ENCODE results near the gene LHFPL2. TPM values are rescaled to one million over a fixed set of nuclear protein-coding genes. Genes with fewer than 3 reads are reported as not detected.

Gene LHFPL2
- total and polyA plus RNA-seq, 2 donors (not counting 1 experiment from before 2014, with no cell fraction given): 3.8 to 35.5 TPM

GRCh38 chr5:78610163-78610583 is 38.4 kb downstream of the LHFPL2 start:
- Mint-ChIP-seq H3K4me1 (no peaks in the 10 kb centered on the region), H3K4me3 (no peak overlapping the region), H3K27me3 (no peaks in the 10 kb centered on the region), H3K27ac (no peak overlapping the region), H3K9me3 (ENCODE audit: insufficient read depth) (no peaks in the 10 kb centered on the region)
- Histone ChIP-seq H3K36me3 (replicated peaks in 1 of 2; ENCODE audit: control extremely low read depth in 1 of 2, control insufficient read depth in 1 of 2, extremely low read depth in 1 of 2, insufficient read depth in 2 of 2, low read length in 1 of 2) (peaks cover 0 to 4% of the 10 kb centered on the region in 2 experiments), H3K27me3 (replicated peaks in 1 of 4; ENCODE audit: control extremely low read depth in 1 of 4, control insufficient read depth in 3 of 4, insufficient read depth in 4 of 4, low read length in 3 of 4) (no peaks in the 10 kb centered on the region), H2AFZ (ENCODE audit: insufficient read depth, low read depth, low read length, poor library complexity, severe bottlenecking) (no peak overlapping the region), H3K79me2 (ENCODE audit: control insufficient read depth, insufficient read depth, low read length) (no peaks in the 10 kb centered on the region), H3K9ac (ENCODE audit: low read length) (no peak overlapping the region), H3K27ac (ENCODE audit: low read length in 2 of 2) (no peak overlapping the region), H3K4me3 (ENCODE audit: control extremely low read depth in 1 of 5, extremely low read depth in 1 of 5, insufficient read depth in 1 of 5, low read depth in 2 of 5, low read length in 4 of 5) (no peak overlapping the region), H3K4me2 (replicated peaks; ENCODE audit: low read depth, low read length, poor library complexity, severe bottlenecking) (no peak overlapping the region), H3K9me3 (ENCODE audit: control extremely low read depth in 1 of 3, control insufficient read depth in 2 of 3, insufficient read depth in 1 of 3, low read length in 2 of 3) (no peaks in the 10 kb centered on the region), H4K20me1 (ENCODE audit: control insufficient read depth, insufficient read depth, low read length, poor library complexity, severe bottlenecking) (no peaks in the 10 kb centered on the region), H3K4me1 (ENCODE audit: control insufficient read depth in 2 of 2, insufficient read depth in 2 of 2, low read length in 2 of 2) (no peaks in the 10 kb centered on the region)
- POLR2A ChIA-PET: no interaction called here
- intact Hi-C loops (cut with micrococcal nuclease): no loop called here
- CTCF ChIA-PET: interaction anchor here (0.9 kb wide), 1 partner anchor 523 kb away, joined by 3 read pairs; no protein-coding TSS in a partner anchor
- DNase-seq: no peak
- WGBS (ENCODE audit: insufficient coverage): 92% methylated on average over 5 of the region's 7 CpGs
- no peak for TF ChIP-seq EZH2 (IDR thresholded peaks at IDR 0.05; ENCODE audit: borderline replicate concordance, insufficient read depth, low read depth, low read length, poor library complexity, severe bottlenecking)
- TF ChIP-seq, protein P1, sequence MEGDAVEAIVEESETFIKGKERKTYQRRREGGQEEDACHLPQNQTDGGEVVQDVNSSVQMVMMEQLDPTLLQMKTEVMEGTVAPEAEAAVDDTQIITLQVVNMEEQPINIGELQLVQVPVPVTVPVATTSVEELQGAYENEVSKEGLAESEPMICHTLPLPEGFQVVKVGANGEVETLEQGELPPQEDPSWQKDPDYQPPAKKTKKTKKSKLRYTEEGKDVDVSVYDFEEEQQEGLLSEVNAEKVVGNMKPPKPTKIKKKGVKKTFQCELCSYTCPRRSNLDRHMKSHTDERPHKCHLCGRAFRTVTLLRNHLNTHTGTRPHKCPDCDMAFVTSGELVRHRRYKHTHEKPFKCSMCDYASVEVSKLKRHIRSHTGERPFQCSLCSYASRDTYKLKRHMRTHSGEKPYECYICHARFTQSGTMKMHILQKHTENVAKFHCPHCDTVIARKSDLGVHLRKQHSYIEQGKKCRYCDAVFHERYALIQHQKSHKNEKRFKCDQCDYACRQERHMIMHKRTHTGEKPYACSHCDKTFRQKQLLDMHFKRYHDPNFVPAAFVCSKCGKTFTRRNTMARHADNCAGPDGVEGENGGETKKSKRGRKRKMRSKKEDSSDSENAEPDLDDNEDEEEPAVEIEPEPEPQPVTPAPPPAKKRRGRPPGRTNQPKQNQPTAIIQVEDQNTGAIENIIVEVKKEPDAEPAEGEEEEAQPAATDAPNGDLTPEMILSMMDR (IDR thresholded peaks at IDR 0.05): no peak
- no peak for ATAC-seq (ENCODE audit: low read depth)

- no peak overlapping the region for H3K4me3 Mint-ChIP-seq
- no peak for DNase-seq
- H3K9me3 Mint-ChIP-seq (ENCODE audit: insufficient read depth): no peaks in the 10 kb centered on the region
- H3K4me1 Mint-ChIP-seq: peaks cover 4% of the 10 kb centered on the region
- no peaks in the 10 kb centered on the region for H3K27me3 Mint-ChIP-seq
- no peaks in the 10 kb centered on the region for H3K27me3 ChIP-seq (replicated peaks in 1 of 4; ENCODE audit: control extremely low read depth in 1 of 4, control insufficient read depth in 3 of 4, insufficient read depth in 4 of 4, low read length in 3 of 4)
- peaks cover 0 to 3% (median 0%) of the 10 kb centered on the region in 3 donors for H3K9me3 ChIP-seq (ENCODE audit: control extremely low read depth in 1 of 3, control insufficient read depth in 2 of 3, insufficient read depth in 1 of 3, low read length in 2 of 3)
- POLR2A ChIA-PET: interaction anchor here (0.6 kb wide), 1 partner anchor 149 kb away, joined by 3 read pairs; no protein-coding TSS in a partner anchor
- H3K9ac ChIP-seq (ENCODE audit: low read length): no peak overlapping the region
- CTCF ChIA-PET: no interaction called here
- no peak overlapping the region for H3K4me2 ChIP-seq (replicated peaks; ENCODE audit: low read depth, low read length, poor library complexity, severe bottlenecking)
- no peaks in the 10 kb centered on the region for H4K20me1 ChIP-seq (ENCODE audit: control insufficient read depth, insufficient read depth, low read length, poor library complexity, severe bottlenecking)
- H2AFZ ChIP-seq (ENCODE audit: insufficient read depth, low read depth, low read length, poor library complexity, severe bottlenecking): no peak overlapping the region
- H3K27ac ChIP-seq (ENCODE audit: low read length in 2 of 2): no peak overlapping the region
- peaks cover 0 to 4% of the 10 kb centered on the region in 2 experiments for H3K36me3 ChIP-seq (replicated peaks in 1 of 2; ENCODE audit: control extremely low read depth in 1 of 2, control insufficient read depth in 1 of 2, extremely low read depth in 1 of 2, insufficient read depth in 2 of 2, low read length in 1 of 2)
- TF ChIP-seq, protein P1 (IDR thresholded peaks at IDR 0.05): no peak
- no peak for TF ChIP-seq EZH2 (IDR thresholded peaks at IDR 0.05; ENCODE audit: borderline replicate concordance, insufficient read depth, low read depth, low read length, poor library complexity, severe bottlenecking)
- intact Hi-C loops (cut with micrococcal nuclease): no loop called here
- no peak for ATAC-seq (ENCODE audit: low read depth)
- H3K4me1 ChIP-seq (ENCODE audit: control insufficient read depth in 2 of 2, insufficient read depth in 2 of 2, low read length in 2 of 2): no peaks in the 10 kb centered on the region
- no peaks in the 10 kb centered on the region for H3K79me2 ChIP-seq (ENCODE audit: control insufficient read depth, insufficient read depth, low read length)
- H3K27ac Mint-ChIP-seq: no peak overlapping the region
- no peak overlapping the region for H3K4me3 ChIP-seq (ENCODE audit: control extremely low read depth in 1 of 5, extremely low read depth in 1 of 5, insufficient read depth in 1 of 5, low read depth in 2 of 5, low read length in 4 of 5)
Observed at GRCh38 chr5:78607864-78608263, 40.7 kb downstream of the LHFPL2 start.
